NCI-H460 (cell line): Measurements from ENCODE around the gene CCL27. TPM values are rescaled to one million over a fixed set of nuclear protein-coding genes. Genes with fewer than 3 reads are reported as not detected.
A peak's percentile ranks its signal among the peaks of the same experiment; 100 is the strongest.
"Not testable (repeated sequence)": the region's sequence is repeated elsewhere in the genome, so short reads cannot be mapped to it uniquely, and the experiment has no call there.

Source experiments
- DNase-seq: peaks from one replicate; pipeline ENCODE4 v3.0.0-alpha.2; 2016; ENCODE audit warnings: low read depth; ENCODE audit errors: extremely low read depth
- total RNA-seq: library from RNA; depleted of rRNA; stranded (reverse); fragments of >200 nt; shearing (Covaris generic); gene quantifications from 2 replicates; pipeline ENCODE4 v1.2.3, GENCODE V29; 2014

The CCL27 gene
- total RNA-seq, 1 experiment from 2014 or later = 0.47 TPM

DNA sequence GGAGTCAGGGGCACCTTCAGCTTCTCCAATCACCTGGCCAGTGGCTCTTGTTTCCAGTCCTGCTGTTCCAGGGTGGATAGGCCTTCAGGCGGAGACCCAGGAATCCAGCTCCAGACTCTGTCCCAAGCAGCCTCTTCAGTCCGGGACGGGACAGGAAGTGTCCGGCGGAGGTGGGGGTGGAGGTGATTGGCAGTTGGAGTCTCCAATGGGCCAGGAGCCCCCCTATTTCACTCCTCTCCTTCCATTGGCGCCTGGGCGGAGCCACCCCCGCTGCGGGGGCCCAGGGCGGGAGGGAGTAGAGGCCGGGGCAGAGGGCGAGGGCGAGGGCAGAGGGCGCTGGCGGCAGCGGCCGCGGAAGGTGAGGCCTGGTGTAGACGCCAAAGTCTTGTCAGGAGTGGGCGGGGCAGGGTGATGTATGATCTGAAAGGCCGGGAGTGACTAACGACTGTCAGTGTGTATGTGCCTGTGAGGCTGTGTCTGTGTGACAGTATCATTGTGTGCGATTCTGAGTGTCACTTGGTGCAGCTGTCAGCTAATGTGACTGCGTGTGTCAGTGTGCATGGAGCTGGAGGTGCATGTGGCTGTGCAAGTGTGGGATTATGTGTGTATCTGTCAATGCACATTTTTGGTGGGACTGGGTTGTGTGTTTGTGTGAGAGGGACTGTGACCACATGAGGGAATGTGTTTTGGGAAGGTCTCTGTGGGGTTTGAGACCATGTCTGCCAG, 10.4 kb downstream of the CCL27 start, which contains the start of gene IL11RA:
IL11RA (plus strand) TSS at position 310 of the 726 bp plus-strand sequence. CDS start 3,033 bp downstream, outside the sequence.
- peak; percentile 75 for DNase-seq

DNA sequence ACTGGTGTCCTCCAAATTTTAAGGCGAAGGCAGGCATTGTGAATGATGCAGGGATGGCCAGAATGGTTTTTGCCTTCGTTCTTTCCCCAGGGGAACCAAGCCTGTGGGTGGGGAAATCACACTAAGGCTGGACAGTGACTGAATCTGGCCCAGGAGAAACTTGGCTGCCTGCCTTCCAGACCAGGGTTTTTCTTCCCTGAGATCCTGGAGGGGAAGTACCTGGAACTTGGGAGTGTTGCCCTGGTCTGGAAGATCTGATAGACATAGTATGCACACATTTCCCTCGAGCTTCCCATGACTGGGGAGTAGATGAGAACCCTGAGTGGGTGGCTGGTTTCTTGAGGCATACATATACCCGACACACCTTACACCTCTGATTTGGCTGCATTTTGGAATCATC, 11.1 kb downstream of the CCL27 start:
- no peak for DNase-seq

- no peak for DNase-seq
These were observed 11.6 kb downstream of the CCL27 start for GRCh38 chr9:34650816-34651215.

DNA sequence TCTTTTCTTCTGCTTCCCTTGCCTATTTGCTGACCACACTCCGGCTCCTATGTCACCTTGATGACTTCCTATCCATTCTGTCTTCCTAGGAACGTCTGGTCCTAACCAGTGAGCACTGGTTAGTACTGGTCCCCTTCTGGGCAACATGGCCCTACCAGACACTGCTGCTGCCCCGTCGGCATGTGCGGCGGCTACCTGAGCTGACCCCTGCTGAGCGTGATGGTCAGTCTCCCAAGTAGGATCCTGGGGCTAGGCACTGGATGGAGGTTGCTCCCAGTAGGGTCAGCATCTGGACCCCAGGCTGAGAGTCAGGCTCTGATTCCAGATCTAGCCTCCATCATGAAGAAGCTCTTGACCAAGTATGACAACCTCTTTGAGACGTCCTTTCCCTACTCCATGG, 13.8 kb downstream of the CCL27 start:
- no peak for DNase-seq

GRCh38 chr9:34647651-34648050, 14.8 kb downstream of the CCL27 start:
- DNase-seq = no peak

DNA sequence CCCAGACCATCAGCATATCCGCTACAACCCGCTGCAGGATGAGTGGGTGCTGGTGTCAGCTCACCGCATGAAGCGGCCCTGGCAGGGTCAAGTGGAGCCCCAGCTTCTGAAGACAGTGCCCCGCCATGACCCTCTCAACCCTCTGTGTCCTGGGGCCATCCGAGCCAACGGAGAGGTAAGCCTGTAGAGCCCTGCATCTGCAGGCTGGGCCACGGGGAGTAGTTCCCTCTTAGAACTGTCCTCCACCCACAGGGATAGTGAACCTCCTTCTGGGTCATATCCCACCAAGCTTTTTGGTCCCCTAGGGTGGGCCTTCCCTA, 15.4 kb downstream of the CCL27 start:
- DNase-seq = no peak

GRCh38 chr9:34646211-34647083, 16.0 kb downstream of the CCL27 start, which contains the start of gene GALT:
TSS of gene GALT (plus strand) at chr9:34646675. CDS start at chr9:34646705, 30 bp downstream.
- DNase-seq = peak; percentile 78

GRCh38 chr9:34644766-34645314, 17.6 kb downstream of the CCL27 start:
- no peak for DNase-seq

DNA sequence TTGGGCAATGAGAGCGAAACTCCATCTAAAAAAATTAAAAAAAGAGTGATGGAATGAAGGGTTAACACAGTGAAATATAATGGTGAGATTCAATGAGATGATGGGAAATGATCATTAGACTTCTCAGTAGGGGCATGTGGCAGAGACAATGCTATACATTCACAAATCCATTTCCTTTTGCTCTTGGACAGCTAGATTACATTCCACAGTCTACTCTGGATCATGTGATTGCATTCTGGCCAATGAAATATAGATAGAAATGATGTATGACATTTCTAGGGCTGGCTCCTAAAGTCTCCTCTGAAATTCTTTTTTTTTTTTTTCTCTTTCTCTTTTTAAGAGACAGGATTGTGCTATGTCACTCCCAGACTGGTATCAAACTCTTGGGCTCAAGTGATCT, 19.8 kb downstream of the CCL27 start:
- DNase-seq = no peak

GRCh38 chr9:34639322-34639721, 23.1 kb downstream of the CCL27 start:
- DNase-seq = not testable (repeated sequence)

DNA sequence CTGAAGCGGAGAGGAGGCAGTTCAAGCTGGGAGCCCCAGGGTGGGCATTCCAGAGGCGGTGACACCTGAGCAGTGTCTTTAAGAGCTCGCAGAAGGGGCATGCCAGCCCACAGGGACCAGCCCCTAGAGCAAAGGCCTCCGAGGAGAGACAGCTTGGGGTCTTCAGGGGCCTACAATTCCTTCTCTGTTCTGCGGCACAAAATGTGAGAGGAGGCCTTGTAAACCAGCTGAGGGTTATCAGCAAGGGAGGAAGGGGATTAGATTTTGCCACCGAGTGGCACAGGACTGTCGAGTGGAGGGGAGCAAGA, 24.4 kb downstream of the CCL27 start:
- DNase-seq = no peak

DNA sequence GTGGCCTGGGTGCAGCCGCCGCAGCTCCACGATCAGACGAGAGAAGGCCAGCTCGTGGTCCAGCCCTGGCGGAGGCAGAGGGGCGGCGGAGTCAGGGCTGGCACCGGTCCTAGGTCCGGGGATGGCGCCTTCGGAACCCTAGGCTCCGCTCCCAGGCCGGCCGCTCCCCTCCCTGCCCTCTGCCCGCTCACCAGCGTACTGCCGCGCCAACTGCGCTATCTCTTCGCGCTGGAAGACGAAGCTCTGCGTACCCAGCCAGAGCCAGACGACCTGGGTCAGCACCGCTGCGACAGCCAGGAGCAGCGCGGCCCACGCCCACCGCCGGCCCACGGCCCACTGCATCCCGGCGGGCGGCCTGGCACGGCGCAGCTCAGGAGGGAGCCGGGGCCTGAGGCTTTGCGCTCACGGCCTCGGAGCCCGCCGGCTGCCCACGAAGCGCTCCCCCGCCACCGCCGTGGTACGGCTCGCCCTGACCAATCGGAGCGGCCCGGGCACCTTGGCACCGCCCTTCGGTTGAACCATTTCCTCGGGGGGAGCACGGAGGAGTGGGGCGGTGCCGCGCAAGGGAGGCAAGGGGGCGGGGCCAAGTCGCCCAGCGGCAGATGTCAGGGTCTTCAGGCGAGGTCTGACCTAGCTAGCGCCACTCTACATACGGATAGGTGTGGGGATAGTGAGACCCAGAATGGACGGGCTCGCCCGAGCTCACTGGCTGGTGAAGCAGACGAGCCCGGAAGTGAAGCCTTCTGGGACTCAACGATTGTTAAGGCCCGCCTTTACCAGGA, 24.9 kb downstream of the CCL27 start, which contains the start of gene SIGMAR1:
SIGMAR1 (minus strand) TSS at position 432 of the 782 bp plus-strand sequence; CDS start at position 342, 90 bp downstream.
- DNase-seq = peak; percentile 82

GRCh38 chr9:34636791-34637355, 25.6 kb downstream of the CCL27 start:
- DNase-seq = no peak

GRCh38 chr9:34635556-34635955, 26.9 kb downstream of the CCL27 start:
- no peak for DNase-seq

DNA sequence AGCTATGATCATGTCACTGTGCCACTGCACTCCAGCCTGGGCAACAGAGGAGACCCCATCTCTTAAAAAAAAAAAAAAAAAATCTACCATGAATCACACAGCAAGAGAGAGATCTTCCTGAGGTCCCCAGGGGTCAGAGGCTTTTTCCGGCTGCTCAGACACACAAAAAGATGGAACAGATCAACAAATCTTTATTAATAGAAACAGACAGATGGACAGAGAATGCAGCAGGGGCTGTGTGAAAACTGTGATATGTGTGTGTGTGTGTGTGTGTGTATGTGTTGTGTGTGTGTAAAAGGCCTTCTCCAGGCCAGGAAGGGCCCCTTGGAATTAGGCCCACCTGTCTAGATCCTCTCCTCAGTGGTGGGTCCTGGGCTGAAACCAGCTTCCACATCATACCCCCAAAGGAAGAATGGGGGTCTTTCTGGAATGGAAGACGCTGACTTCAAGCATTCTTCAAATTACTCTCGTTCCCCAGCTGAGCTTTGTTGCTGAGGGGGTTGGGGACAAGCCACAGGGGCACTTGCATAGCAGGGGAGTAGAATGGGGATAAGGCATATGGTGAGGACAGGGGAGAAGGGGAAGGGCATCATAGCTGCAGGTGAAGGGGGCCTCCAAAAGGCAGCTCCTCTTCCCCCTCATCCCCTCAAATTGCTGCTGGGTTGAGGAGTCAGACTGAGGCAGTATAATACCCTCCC, 27.8 kb downstream of the CCL27 start:
- no peak for DNase-seq

DNA sequence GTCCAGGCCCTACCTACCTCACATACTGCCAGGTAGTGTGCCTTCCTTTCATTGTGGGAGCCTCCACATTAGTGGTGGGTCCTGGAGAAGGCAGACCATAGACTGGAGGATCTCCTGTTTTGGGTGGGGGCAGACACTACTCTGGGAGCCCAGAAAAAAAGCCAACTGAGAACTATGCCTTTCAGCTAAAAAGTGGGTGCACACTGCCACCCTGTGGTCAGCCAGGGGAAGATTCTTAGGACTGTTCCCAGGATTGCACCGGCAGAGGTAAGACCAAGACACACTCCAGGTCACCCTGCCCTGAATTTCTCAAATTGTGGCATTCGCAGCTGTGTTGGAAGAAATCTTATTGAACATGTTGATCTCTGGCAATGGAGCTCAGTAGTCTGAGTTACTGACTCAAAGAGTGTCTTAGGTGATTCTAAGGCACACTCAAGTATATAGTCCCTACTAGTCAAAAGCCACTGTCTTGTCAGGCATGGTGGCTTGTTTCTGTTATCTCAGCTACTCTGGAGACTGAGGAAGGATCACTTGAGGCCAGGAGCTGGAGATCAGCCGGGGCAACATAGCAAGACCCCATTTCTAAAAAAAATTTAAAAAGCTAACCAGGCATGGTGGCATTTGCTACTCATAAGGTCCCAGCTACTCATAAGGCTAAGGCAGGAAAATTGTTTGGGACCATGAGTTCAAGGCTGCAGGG, 28.5 kb downstream of the CCL27 start:
- peak; percentile 59 for DNase-seq

DNA sequence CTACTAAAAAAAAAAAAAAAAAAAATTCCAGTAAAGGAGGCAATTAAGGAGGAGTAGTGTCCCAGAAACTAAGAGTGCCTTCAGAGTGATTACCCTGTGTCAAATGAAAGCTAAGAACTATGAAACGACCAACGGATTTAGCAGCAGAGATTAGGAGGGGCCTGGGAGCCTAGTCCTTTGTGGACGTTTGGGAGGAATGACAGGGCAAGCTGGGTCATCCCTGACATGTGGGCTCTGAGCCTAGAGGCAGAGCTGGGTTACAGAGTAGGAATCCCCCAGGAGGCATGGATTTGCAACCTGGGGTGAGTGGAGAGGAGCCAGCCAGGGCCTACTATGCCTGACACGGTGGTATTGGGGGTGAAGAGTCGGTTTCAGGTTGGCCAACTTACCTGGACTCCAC, 29.3 kb downstream of the CCL27 start:
- DNase-seq = no peak

DNA sequence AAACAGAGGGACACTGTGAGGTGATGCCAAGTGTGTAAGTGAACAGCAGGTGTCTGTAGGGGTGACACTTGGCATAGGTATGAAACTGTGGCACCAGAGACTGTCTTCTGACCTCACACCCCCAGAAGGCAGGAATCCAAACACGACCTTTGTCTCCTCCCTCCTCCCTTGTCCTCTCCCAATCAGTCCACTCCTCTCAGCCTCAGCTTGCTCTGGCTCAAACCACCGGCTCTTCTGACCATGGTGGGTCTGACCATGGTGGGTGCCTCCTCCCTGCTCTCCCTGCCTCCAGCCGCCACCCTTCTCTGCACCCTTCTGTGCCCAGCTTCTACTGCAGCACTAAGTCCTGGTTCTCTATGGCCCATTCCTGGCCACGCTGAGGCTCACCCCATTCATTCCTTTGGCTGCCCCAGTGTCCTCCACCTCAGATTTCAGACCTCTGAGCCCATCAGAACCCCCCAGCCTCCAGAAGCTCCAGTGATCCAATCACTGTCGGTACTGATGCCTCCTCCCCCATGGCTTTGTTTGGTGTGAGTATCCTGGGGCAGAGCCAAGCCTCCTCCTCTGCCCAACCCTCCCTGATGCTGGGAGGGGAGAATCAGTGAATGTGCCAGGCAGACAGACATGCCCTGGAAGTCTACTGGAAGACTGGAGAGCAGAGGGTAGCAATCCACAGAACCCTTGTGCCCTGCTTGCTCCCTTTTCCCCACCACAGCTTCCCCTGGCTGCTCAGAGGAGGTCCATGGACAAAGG, 31.9 kb downstream of the CCL27 start:
- no peak for DNase-seq

DNA sequence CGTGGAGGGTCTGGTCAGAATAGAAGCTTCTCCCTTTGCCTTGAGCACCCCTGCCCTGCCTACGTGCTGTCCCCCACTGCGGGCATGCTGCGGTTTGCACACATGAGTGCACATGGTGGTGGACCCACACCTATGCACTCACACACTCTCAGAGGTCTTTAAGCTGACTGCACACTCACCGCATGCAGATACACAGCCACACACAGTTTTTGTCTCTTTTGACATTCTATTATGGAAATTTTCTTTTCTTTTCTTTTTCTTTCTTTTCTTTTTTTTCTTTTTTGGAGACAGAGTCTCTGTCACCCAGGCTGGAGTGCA, 33.0 kb downstream of the CCL27 start:
- DNase-seq = no peak
